NK-92 treated with Interleukin-12 subunit alpha and Interleukin-12 subunit beta, amount 100 ng/mL, for 24 hours (cell line): ENCODE data around the gene GJC1.

ENCODE experiments used
- DNase-seq: peaks from one replicate; lab custom pipeline; 2025; lab: John Stamatoyannopoulos, UW

GJC1 gene

GRCh38 chr17:44798356-44798755 lies 31.7 kb downstream of the GJC1 start:
- DNase-seq = no peak

DNA sequence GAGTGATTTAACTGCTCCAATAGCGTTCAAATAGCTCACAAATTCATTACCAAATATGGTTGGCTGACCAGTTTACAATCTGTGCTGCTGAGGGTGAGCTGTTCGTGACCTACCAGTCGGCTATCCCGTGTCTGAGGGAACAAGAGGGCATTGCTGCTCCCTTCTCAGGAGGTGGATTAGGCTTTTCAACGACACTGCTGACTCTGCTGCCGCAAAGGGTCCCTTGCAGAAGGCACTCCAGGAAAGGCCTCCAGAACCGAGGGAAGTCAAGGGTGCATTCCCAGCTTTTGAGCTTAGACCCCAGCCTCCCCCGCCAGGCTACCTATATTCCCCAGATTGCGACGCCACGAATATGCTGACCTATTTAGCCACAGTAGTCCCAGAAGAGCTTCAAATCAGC lies 32.3 kb downstream of the GJC1 start:
- no peak for DNase-seq

DNA sequence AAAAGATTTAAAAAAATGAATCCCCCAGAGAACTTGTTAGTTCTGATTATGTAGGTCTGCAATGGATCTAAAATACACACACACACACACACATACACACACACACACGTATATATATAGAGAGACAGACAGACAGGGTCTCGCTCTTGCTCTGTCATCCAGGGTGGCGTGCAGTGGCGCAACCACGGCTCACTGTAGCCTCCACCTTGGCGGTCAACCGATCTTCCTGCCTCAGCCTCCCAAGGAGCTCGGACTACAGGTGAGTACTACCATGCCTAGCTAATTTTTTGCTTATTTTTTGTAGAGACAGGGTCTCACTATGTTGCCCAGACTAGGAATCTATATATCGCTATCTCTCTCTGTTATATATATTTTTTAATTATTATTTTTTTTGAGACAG lies 33.4 kb downstream of the GJC1 start:
- no peak for DNase-seq

DNA sequence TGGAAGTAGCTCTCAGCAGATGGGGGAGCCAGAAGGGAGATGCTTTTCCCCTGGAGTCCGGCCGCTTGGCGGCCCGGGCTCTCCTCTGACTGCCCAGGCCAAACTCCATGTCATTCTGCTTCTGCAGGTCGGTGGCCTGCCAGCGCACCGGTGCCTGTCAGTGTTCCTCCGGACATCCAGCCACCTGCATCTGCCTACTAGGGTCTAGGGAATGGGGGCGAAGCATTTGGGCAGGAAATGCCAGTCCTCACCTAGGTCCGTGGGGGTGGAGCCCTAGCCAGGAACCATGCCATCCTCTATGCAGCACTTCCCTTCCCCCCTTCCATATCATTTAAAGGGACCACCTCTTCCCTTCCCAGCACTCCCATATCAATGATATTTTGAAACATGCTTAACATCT lies 34.2 kb downstream of the GJC1 start:
- no peak for DNase-seq

GRCh38 chr17:44795421-44795820 lies 34.7 kb downstream of the GJC1 start:
- no peak for DNase-seq

GRCh38 chr17:44794851-44795413 lies 35.2 kb downstream of the GJC1 start:
- no peak for DNase-seq

DNA sequence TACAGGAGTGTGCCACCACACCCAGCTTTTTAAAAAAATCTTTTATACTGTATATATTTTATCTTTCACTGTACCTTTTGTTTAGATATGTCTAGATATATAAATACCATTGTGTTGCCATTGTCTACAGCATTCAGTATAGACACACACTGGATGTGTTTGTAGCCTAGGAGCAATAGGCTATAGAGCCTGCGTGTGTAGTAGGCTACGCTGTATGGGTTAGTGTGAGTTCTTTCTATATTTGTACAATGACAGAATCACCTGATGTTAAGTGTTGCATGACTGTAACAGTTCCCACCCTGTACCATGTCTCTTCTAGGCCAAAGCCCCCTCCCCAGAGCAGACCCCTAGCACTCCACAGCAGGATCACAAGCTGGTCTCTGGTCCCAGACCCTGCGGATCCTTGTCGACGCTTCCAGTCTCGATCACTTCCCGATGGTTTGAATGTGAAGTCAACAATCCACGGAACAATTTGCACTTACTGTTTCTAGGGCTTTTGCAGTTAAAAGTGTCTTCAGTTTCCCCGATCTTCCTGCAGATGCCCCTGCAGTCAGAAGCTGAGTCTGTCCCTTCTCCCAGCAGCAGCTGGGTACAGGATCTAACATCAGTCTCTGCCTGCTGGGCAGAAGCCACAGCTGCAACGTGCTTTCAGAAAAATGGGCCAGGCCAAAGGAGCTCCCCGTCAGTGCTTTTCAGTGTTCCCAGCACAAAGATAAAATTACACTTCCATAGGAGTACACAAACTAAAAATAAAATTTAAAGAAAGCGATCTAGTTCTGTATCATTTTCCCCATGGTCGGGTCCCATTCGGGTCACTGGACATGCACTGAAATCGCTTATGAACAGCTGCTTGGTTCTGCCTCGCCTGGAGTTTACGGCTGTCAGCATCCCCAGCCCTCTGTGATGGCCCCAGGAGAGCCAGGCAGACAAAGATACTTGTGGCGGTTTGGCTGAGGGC lies 35.9 kb downstream of the GJC1 start:
- DNase-seq = no peak

- no peak for DNase-seq
Observed at GRCh38 chr17:44792276-44792675, 37.8 kb downstream of the GJC1 start.

DNA sequence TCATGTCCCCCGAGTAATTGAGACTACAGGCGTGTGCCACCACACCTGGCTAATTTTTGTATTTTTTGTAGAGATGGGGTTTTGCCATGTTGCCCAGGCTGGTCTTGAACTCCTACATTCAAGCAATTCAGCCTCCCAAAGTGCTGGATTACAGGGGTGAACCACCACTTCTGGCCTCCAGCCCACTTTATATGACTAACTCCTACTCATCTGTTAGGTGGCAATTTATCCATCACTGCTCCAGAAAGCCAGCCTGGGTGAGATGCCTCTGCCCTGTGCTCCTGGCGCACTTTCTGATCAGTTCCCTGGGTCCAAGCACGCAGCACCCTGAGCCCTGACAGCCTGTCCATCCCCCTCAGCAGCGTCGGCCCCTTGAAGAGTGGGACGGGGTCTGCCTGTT lies 41.9 kb downstream of the GJC1 start:
- DNase-seq = no peak

DNA sequence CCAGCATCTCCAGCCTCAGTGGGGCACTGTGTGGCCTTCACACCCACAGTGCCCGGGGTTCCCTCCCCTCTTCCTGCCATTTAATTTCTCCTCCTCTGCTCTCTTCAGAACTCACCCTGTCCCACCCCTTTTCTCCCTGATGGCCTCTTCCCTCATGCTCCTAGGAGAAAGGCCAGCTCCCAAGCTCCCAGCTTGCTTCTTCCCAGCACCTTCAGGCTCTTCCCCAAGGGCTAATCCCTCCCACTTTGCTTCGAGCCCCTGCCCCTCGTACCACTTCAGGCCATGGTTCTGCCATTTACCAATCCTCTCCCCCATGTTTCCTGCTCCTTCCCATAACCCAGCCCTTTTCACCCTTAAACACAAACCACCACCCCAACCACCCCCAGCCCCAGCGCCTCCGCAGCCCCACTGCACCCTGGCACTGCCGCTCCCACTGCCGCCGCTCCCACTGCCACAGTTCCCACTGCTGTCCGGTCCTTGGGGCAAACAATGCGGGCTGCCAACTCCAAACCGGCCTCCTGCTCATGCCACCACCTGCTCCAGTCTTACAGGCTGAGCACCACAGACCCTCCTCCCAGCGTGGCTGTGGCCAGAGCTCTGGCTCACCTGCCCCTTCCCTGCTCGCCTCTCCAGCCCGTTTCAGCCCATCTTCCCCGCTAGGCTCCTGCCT lies 42.7 kb downstream of the GJC1 start:
- DNase-seq = no peak

- DNase-seq = no peak
Observed at GRCh38 chr17:44786551-44787081, 43.5 kb downstream of the GJC1 start.

- DNase-seq = no peak
Observed at GRCh38 chr17:44785921-44786320, 44.2 kb downstream of the GJC1 start.

DNA sequence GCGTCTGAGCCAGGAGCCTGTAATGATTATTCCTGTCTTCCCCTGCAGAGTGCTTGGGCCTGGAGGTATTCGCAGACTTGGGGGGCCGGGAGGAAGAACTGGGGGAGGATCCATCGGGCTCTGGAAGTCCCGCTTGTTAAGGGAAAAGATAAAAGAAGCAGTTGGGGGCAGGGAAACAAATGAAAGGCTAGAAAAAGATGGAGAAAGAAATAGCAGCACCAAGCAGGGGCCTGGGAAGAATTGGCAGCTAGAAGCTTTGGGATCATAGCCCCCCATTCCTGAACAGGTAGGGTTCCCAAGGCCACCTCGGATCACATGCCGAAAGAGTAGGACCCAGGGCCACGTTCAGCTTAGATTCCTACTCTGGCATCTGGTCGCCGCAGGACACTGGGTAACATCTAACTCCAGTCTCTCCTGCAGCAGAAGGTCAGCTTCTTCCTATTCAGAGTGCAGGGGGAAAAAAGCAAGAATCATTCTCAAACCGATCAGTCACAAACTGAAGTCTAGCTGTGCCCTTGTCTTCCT lies 47.7 kb downstream of the GJC1 start:
- DNase-seq = no peak

DNA sequence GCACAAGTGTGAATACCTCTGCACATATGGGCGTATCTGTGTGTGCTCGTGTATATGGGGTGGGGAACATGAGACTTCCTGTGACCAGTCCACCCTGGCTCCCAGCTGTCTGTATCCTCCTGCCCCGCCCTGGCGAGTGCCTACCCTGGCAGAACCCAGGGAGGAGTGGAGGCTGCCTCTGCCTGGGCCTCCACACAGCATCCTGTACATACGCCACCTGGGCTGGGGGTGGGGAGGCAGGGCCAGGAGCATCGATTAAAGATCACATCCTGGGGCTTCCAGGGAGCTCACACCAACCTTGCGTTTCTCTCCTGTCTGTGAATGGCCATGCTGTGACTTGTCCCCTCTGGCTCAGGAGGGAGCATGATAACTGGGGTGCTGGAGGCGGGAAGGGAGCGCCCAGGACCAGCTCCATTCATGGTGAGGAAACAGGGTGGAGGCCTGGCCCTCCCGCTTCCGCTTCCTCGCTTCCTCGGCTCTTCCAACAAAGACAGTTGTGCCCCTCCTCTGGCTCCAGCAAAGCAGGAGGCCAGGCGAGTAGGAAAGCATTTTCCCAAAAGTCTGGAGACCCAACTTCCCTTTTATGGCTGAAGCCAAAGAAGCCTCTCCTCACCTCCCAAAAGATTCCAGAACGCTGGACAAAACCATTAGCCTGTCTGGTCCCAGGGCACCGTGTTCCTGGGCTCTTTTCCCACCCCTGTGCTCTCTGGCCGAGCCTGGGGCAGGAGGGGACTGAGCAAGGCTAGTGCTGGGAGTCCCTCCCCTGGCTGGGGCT lies 48.3 kb downstream of the GJC1 start:
- no peak for DNase-seq

DNA sequence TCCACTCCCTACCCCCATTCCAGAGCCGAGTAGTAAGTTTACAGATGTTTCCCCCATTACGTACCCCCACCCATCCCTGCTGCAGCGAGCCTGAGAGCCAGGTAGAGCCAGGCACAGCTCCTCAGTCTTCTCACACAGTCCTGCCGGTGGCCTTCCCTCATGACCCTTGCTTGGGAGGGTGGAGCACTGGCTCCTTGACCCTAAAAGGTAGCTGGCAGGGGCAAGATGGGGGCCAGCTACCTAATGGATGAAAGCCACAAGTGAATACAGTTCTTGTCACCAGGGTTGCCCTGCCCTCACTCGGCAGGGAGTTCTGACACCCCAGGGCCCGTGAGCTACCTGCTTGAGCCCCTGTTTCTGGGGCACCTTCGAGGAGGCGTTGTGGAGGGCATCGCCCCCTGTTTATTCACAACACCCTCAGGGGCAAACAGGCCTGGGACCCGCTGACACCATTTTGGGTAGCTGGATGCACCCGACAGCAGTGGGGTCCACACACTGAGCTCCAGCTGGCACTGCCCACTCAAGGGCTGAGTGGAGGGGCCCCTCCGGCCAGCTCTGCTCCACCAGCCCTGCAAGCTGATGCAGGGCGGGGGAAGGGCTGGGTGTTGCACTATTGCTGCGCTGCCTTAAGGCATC lies 49.1 kb downstream of the GJC1 start:
- no peak for DNase-seq

GRCh38 chr17:44780161-44780560 lies 49.9 kb downstream of the GJC1 start:
- no peak for DNase-seq

- DNase-seq = peak; percentile 45
Observed at GRCh38 chr17:44779211-44780025, 50.7 kb downstream of the GJC1 start.

GRCh38 chr17:44778656-44779210 lies 51.4 kb downstream of the GJC1 start:
- no peak for DNase-seq

DNA sequence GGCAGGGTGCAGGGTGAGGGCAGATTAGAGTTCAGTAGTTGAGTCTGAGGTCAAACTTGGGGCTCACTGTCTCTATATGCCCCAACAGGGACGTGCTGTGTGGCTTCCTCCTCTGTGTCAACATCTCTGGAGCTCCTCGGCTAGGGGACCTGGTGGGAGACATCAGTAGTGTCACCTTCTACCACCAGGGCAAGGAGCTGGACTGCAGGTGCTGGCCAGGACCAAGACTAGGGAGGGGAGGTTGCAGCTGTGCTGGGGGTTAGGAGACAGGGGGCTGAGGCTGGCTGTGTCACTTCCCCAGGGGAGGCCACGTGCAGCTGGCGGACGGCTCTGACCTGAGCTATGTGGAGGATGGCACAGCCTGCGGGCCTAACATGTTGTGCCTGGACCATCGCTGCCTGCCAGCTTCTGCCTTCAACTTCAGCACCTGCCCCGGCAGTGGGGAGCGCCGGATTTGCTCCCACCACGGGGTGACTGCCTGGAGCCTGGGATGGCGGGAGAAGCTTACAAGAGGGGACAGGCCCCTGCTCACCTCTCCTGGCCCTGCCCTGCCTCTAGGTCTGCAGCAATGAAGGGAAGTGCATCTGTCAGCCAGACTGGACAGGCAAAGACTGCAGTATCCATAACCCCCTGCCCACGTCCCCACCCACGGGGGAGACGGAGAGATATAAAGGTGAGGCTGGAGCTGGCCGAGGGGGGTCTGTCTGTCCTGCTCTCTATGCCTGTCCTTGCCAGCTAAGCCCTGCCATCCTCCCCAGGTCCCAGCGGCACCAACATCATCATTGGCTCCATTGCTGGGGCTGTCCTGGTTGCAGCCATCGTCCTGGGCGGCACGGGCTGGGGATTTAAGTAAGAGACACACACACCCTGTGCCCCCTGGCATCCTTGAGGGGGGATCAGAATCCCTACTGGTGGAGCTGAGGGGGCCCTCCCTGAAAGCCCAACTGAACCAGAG lies 52.4 kb downstream of the GJC1 start:
- DNase-seq = no peak
